H7 (cell line): ENCODE results near the gene ASH1L. TPM values are rescaled to one million over a fixed set of nuclear protein-coding genes. Genes with fewer than 3 reads are reported as not detected.
"Not testable (repeated sequence)": the region's sequence is repeated elsewhere in the genome, so short reads cannot be mapped to it uniquely, and the experiment has no call there.

Source experiments
- DNase-seq: peaks from one replicate; pipeline ENCODE4 v3.0.0; 2012
- H3K27me3 ChIP-seq: 2 replicates; pipeline ENCODE4 v1.6.0; 2011; ENCODE audit warnings: mild to moderate bottlenecking, low read length; ENCODE audit not compliant: control insufficient read depth, insufficient read depth
- H3K36me3 ChIP-seq: replicated peaks from 2 replicates; pipeline ENCODE4 v1.5.1; 2011; ENCODE audit warnings: low read length; ENCODE audit not compliant: control insufficient read depth, insufficient read depth
- H3K4me3 ChIP-seq: 2 replicates; pipeline ENCODE4 v1.5.1; 2011; ENCODE audit warnings: low read depth, mild to moderate bottlenecking, control low read depth, low read length, moderate library complexity; ENCODE audit not compliant: insufficient read depth
- total RNA-seq: library from RNA; depleted of rRNA; stranded (reverse); fragments of >200 nt; shearing (Covaris generic); gene quantifications from 2 replicates; pipeline ENCODE4 v1.2.3, GENCODE V29; 2014

ASH1L gene
- total RNA-seq, 1 experiment from 2014 or later = 12.0 TPM

GRCh38 chr1:155583846-155584245, 21.2 kb upstream of the ASH1L start:
- H3K36me3 ChIP-seq, H3K27me3 ChIP-seq, H3K4me3 ChIP-seq, DNase-seq: not testable (repeated sequence)

GRCh38 chr1:155575608-155576007, 13.0 kb upstream of the ASH1L start:
- not testable (repeated sequence) for DNase-seq, H3K36me3 ChIP-seq, H3K27me3 ChIP-seq, H3K4me3 ChIP-seq

- no peak overlapping the region for H3K4me3 ChIP-seq
Observed at GRCh38 chr1:155574077-155574476, 11.5 kb upstream of the ASH1L start.

GRCh38 chr1:155570593-155570990, 8.0 kb upstream of the ASH1L start:
- H3K36me3 ChIP-seq = peaks cover 1% of the 10 kb centered on the region; the same call in 1 of the 2 replicates
- H3K27me3 ChIP-seq = no peaks in the 10 kb centered on the region
- H3K4me3 ChIP-seq = no peak overlapping the region
- no peak for DNase-seq

More at GRCh38 chr1:155574077-155574476, 11.5 kb upstream of the ASH1L start:
- no peak for DNase-seq
- Histone ChIP-seq H3K36me3 (no peaks in the 10 kb centered on the region; the same call in 1 of the 2 replicates), H3K27me3 (no peaks in the 10 kb centered on the region)

- DNase-seq = no peak
- H3K4me3 ChIP-seq = no peak overlapping the region
- peaks cover 1% of the 10 kb centered on the region; the same call in 1 of the 2 replicates for H3K36me3 ChIP-seq
- H3K27me3 ChIP-seq = no peaks in the 10 kb centered on the region
Observed at GRCh38 chr1:155569988-155570592, 7.5 kb upstream of the ASH1L start.

- not testable (repeated sequence) for H3K27me3 ChIP-seq
- H3K4me3 ChIP-seq = peak overlapping the region; percentile 95
Observed at GRCh38 chr1:155563377-155564022, 897 bp upstream of the ASH1L start.

GRCh38 chr1:155561779-155562580, 623 bp downstream of the ASH1L start:
- not testable (repeated sequence) for H3K36me3 ChIP-seq, H3K27me3 ChIP-seq
- peak; percentile 80 for DNase-seq
- H3K4me3 ChIP-seq = peak overlapping the region; percentile 95

More at GRCh38 chr1:155563377-155564022, 897 bp upstream of the ASH1L start:
- not testable (repeated sequence) for H3K36me3 ChIP-seq, DNase-seq

- Histone ChIP-seq H3K27me3 (no peaks in the 10 kb centered on the region), H3K4me3 (no peak overlapping the region), H3K36me3 (no peaks in the 10 kb centered on the region)
- DNase-seq = no peak
Observed at GRCh38 chr1:155555915-155556314, 6.7 kb downstream of the ASH1L start.

- no peak for DNase-seq
- Histone ChIP-seq H3K36me3 (no peaks in the 10 kb centered on the region), H3K4me3 (no peak overlapping the region), H3K27me3 (no peaks in the 10 kb centered on the region)
Observed at GRCh38 chr1:155553349-155553748, 9.3 kb downstream of the ASH1L start.

- no peak for DNase-seq
- no peak overlapping the region for H3K4me3 ChIP-seq
- no peaks in the 10 kb centered on the region for H3K36me3 ChIP-seq
- no peaks in the 10 kb centered on the region for H3K27me3 ChIP-seq
Observed at GRCh38 chr1:155548706-155549105, 13.9 kb downstream of the ASH1L start.

GRCh38 chr1:155540000-155540874, 22.4 kb downstream of the ASH1L start:
- H3K27me3 ChIP-seq = no peaks in the 10 kb centered on the region
- DNase-seq = no peak
- H3K4me3 ChIP-seq = no peak overlapping the region
- no peaks in the 10 kb centered on the region for H3K36me3 ChIP-seq

GRCh38 chr1:155537193-155537592, 25.4 kb downstream of the ASH1L start:
- Histone ChIP-seq H3K36me3 (no peaks in the 10 kb centered on the region), H3K4me3 (no peak overlapping the region), H3K27me3 (no peaks in the 10 kb centered on the region)
- no peak for DNase-seq

- no peak overlapping the region for H3K4me3 ChIP-seq
- H3K36me3 ChIP-seq = no peaks in the 10 kb centered on the region
- no peaks in the 10 kb centered on the region for H3K27me3 ChIP-seq
- DNase-seq = no peak
Observed at GRCh38 chr1:155531624-155532023, 31.0 kb downstream of the ASH1L start.

GRCh38 chr1:155529929-155530328, 32.7 kb downstream of the ASH1L start:
- no peak for DNase-seq
- H3K4me3 ChIP-seq = no peak overlapping the region
- no peaks in the 10 kb centered on the region for H3K36me3 ChIP-seq

More at GRCh38 chr1:155529929-155530328, 32.7 kb downstream of the ASH1L start:
- H3K27me3 ChIP-seq = no peaks in the 10 kb centered on the region
